ENCODE data around the gene MKS1.

Gene MKS1

GRCh38 chr17:58233543-58233942, 14.5 kb upstream of the MKS1 start:
- Histone ChIP-seq H3K9me3 (no peaks in the 10 kb centered on the region), H3K27me3 (ENCODE audit: low read depth) (peaks cover 43% of the 10 kb centered on the region)

DNA sequence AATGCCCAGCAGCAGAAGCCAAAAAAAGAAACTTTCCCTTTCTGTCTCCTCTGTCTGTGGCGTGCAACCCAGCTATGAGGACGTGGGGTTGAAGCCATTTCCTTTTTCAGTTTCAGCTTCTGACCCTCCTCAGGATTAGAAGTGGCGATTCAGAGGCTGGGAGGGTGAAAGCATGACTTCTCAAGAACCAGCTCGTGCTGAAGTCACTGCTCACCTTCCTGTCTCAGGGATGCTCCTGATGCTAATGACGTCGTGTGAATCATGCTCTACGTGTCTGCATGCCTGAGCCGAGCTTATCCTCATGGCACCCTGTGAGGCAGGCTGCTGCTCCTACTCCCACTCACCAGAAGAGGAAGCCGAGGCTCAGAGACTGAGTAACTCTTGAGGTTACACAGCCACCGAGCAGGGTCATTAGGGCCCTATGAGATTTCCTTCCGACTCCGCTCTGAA, 13.7 kb upstream of the MKS1 start:
- Histone ChIP-seq H3K4me3 (no peak overlapping the region), H3K4me1 (no peaks in the 10 kb centered on the region), H3K36me3 (replicated peaks) (no peaks in the 10 kb centered on the region), H3K9me3 (no peaks in the 10 kb centered on the region), H3K27me3 (ENCODE audit: low read depth) (peaks cover 40% of the 10 kb centered on the region)
- in situ Hi-C loops (cut with MboI; ENCODE audit: low sequenced_read_pairs) = no loop called here
- no peak for DNase-seq (ENCODE audit: low spot score in 2 of 2)

More at GRCh38 chr17:58233543-58233942, 14.5 kb upstream of the MKS1 start:
- no peaks in the 10 kb centered on the region for H3K4me1 ChIP-seq
- no peaks in the 10 kb centered on the region for H3K36me3 ChIP-seq (replicated peaks)
- in situ Hi-C loops (cut with MboI; ENCODE audit: low sequenced_read_pairs) = no loop called here
- no peak for DNase-seq (ENCODE audit: low spot score in 2 of 2)
- no peak overlapping the region for H3K4me3 ChIP-seq

GRCh38 chr17:58231641-58232040, 12.6 kb upstream of the MKS1 start:
- Histone ChIP-seq H3K27me3 (ENCODE audit: low read depth) (peaks cover 32% of the 10 kb centered on the region), H3K36me3 (replicated peaks) (no peaks in the 10 kb centered on the region), H3K4me1 (no peaks in the 10 kb centered on the region), H3K4me3 (no peak overlapping the region), H3K9me3 (no peaks in the 10 kb centered on the region)
- DNase-seq (ENCODE audit: low spot score in 2 of 2) = no peak
- in situ Hi-C loops (cut with MboI; ENCODE audit: low sequenced_read_pairs) = no loop called here

DNA sequence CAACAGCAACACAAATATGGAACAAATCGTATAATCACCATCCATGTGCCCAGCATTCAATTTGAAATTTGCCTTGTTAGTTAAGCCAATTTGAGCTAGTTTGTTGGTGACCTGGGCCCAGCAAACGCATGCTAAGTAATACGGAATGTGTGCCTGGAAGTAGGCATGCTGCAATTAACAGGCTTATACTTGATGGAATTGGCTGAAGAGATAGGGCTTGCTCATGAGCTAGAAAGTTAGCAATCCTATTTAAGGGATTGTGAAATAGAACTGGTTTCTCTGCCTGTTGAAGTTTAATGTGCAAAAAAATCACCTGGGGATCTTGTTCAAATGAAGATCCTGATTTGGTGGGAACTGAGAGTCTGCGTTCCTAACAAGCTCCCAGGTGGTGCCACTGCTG, 10.8 kb upstream of the MKS1 start:
- no peaks in the 10 kb centered on the region for H3K9me3 ChIP-seq
- H3K4me1 ChIP-seq = no peaks in the 10 kb centered on the region
- no peaks in the 10 kb centered on the region for H3K36me3 ChIP-seq (replicated peaks)
- no peak for DNase-seq (ENCODE audit: low spot score in 2 of 2)
- H3K4me3 ChIP-seq = no peak overlapping the region
- peaks cover 20% of the 10 kb centered on the region for H3K27me3 ChIP-seq (ENCODE audit: low read depth)
- in situ Hi-C loops (cut with MboI; ENCODE audit: low sequenced_read_pairs) = no loop called here

DNA sequence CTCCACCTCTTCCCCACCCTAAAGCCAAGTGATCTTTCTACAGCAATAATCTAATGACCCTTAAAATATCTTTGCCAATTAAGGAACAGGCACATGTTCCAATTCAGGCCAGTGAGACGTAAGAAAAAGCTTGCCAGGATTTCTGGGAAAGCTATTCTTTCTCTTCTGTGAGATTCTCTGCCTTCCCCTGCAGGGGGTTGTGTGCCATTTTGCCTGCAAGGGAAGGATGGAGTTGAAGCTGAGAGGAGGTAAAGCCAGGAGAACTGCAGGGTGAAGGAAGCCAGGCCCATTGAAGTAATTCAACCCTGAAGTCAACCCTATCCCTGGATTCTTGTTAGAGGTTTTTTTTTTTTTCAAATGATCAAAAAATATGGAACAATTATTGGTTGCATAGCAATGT, 10.3 kb upstream of the MKS1 start:
- DNase-seq (ENCODE audit: low spot score in 2 of 2) = no peak
- Histone ChIP-seq H3K27me3 (ENCODE audit: low read depth) (peaks cover 15% of the 10 kb centered on the region), H3K9me3 (no peaks in the 10 kb centered on the region), H3K4me1 (no peaks in the 10 kb centered on the region), H3K4me3 (no peak overlapping the region), H3K36me3 (replicated peaks) (no peaks in the 10 kb centered on the region)
- in situ Hi-C loops (cut with MboI; ENCODE audit: low sequenced_read_pairs) = no loop called here

- Histone ChIP-seq H3K4me3 (no peak overlapping the region), H3K4me1 (no peaks in the 10 kb centered on the region; the same call in 1 of the 2 replicates), H3K27me3 (ENCODE audit: low read depth) (peaks cover 11% of the 10 kb centered on the region), H3K9me3 (no peaks in the 10 kb centered on the region), H3K36me3 (replicated peaks) (no peaks in the 10 kb centered on the region)
- in situ Hi-C loops (cut with MboI; ENCODE audit: low sequenced_read_pairs) = no loop called here
- no peak for DNase-seq (ENCODE audit: low spot score in 2 of 2)
Measured at GRCh38 chr17:58228679-58229078, 9.6 kb upstream of the MKS1 start.

DNA sequence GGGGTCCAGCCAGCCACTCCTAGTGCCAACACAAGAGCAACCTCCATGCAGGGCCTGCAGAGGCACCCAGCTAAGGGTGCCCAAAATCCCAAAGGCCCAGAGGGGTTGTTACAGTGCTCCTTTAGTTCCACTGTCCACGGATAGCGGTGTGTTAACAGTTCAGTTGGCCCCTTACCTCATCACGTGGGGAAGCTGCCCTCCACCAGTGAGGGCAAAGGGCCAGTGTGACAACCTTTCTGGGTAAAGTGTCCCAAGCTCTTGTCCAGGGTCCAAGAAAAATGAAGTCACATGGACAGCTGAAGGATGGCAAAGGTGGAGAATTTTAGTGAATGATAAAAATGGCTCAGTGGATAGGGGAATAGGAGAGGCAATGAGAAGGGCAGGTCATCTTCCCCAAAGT, 8.7 kb upstream of the MKS1 start:
- H3K4me3 ChIP-seq = no peak overlapping the region
- H3K4me1 ChIP-seq = no peaks in the 10 kb centered on the region; the same call in 1 of the 2 replicates
- in situ Hi-C loops (cut with MboI; ENCODE audit: low sequenced_read_pairs) = no loop called here
- H3K27me3 ChIP-seq (ENCODE audit: low read depth) = peaks cover 3% of the 10 kb centered on the region
- DNase-seq (ENCODE audit: low spot score in 2 of 2) = no peak
- H3K9me3 ChIP-seq = no peaks in the 10 kb centered on the region
- H3K36me3 ChIP-seq (replicated peaks) = no peaks in the 10 kb centered on the region

- Histone ChIP-seq H3K9me3 (no peaks in the 10 kb centered on the region), H3K27me3 (ENCODE audit: low read depth) (no peaks in the 10 kb centered on the region; the same call in 1 of the 2 replicates), H3K4me3 (no peak overlapping the region), H3K4me1 (peaks cover 4% of the 10 kb centered on the region), H3K36me3 (replicated peaks) (no peaks in the 10 kb centered on the region)
- in situ Hi-C loops (cut with MboI; ENCODE audit: low sequenced_read_pairs) = no loop called here
- DNase-seq (ENCODE audit: low spot score in 2 of 2) = no peak
Measured at GRCh38 chr17:58224315-58224714, 5.3 kb upstream of the MKS1 start.

DNA sequence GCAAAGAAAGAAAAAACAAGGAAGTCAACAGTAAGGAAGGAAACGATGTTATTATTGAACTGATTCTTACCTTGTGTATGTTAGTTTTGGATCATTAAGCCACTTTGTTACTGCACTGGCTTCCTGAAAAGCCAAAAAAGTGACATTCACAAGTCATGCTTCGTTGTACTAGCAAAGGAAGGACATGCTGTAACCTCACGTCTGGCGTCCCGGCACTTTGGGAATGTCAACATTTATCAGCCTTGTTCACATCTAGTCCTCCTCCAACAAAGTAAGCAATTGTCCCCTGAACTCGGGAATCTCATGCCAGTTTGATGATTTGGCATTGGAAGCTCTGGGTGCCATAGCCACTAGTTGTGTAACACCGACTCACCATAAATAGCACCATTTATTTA, 731 bp upstream of the MKS1 start:
- DNase-seq (ENCODE audit: low spot score in 2 of 2) = no peak
- H3K36me3 ChIP-seq (replicated peaks) = peaks cover 6% of the 10 kb centered on the region; the same call in 1 of the 2 replicates
- H3K9me3 ChIP-seq = no peaks in the 10 kb centered on the region
- in situ Hi-C loops (cut with MboI; ENCODE audit: low sequenced_read_pairs) = no loop called here
- peaks cover 4% of the 10 kb centered on the region for H3K4me1 ChIP-seq
- no peak overlapping the region; the same call in 1 of the 2 replicates for H3K4me3 ChIP-seq
- H3K27me3 ChIP-seq (ENCODE audit: low read depth) = no peaks in the 10 kb centered on the region; the same call in 1 of the 2 replicates

- Histone ChIP-seq H3K27me3 (ENCODE audit: low read depth) (no peaks in the 10 kb centered on the region), H3K36me3 (replicated peaks) (peaks cover 9% of the 10 kb centered on the region), H3K4me3 (no peak overlapping the region), H3K4me1 (peaks cover 4% of the 10 kb centered on the region), H3K9me3 (no peaks in the 10 kb centered on the region)
- no peak for DNase-seq (ENCODE audit: low spot score in 2 of 2)
- in situ Hi-C loops (cut with MboI; ENCODE audit: low sequenced_read_pairs) = no loop called here
Measured at GRCh38 chr17:58217766-58218165, 1.3 kb downstream of the MKS1 start.

- in situ Hi-C loops (cut with MboI; ENCODE audit: low sequenced_read_pairs) = no loop called here
- Histone ChIP-seq H3K4me1 (peaks cover 4% of the 10 kb centered on the region), H3K9me3 (no peaks in the 10 kb centered on the region), H3K4me3 (no peak overlapping the region), H3K36me3 (replicated peaks) (peaks cover 15% of the 10 kb centered on the region), H3K27me3 (ENCODE audit: low read depth) (no peaks in the 10 kb centered on the region)
- no peak for DNase-seq (ENCODE audit: low spot score in 2 of 2)
Measured at GRCh38 chr17:58215685-58216084, 3.4 kb downstream of the MKS1 start.

GRCh38 chr17:58210922-58211321, 8.1 kb downstream of the MKS1 start:
- H3K36me3 ChIP-seq (replicated peaks) = peaks cover 12% of the 10 kb centered on the region
- no peaks in the 10 kb centered on the region for H3K27me3 ChIP-seq (ENCODE audit: low read depth)
- no peak for DNase-seq (ENCODE audit: low spot score in 2 of 2)
- in situ Hi-C loops (cut with MboI; ENCODE audit: low sequenced_read_pairs) = no loop called here
- no peaks in the 10 kb centered on the region for H3K9me3 ChIP-seq
- H3K4me1 ChIP-seq = no peaks in the 10 kb centered on the region
- H3K4me3 ChIP-seq = no peak overlapping the region

GRCh38 chr17:58208344-58208743, 10.7 kb downstream of the MKS1 start:
- H3K9me3 ChIP-seq = no peaks in the 10 kb centered on the region
- H3K36me3 ChIP-seq (replicated peaks) = peaks cover 9% of the 10 kb centered on the region
- DNase-seq (ENCODE audit: low spot score in 2 of 2) = no peak
- H3K27me3 ChIP-seq (ENCODE audit: low read depth) = no peaks in the 10 kb centered on the region
- in situ Hi-C loops (cut with MboI; ENCODE audit: low sequenced_read_pairs) = no loop called here
- H3K4me3 ChIP-seq = no peak overlapping the region
- no peaks in the 10 kb centered on the region for H3K4me1 ChIP-seq

- H3K4me1 ChIP-seq = no peaks in the 10 kb centered on the region
- peaks cover 3% of the 10 kb centered on the region for H3K36me3 ChIP-seq (replicated peaks)
- no peak for DNase-seq (ENCODE audit: low spot score in 2 of 2)
- no peaks in the 10 kb centered on the region for H3K27me3 ChIP-seq (ENCODE audit: low read depth)
- no peaks in the 10 kb centered on the region for H3K9me3 ChIP-seq
- in situ Hi-C loops (cut with MboI; ENCODE audit: low sequenced_read_pairs) = no loop called here
- no peak overlapping the region for H3K4me3 ChIP-seq
Measured at GRCh38 chr17:58207451-58207850, 11.6 kb downstream of the MKS1 start.

- in situ Hi-C loops (cut with MboI; ENCODE audit: low sequenced_read_pairs) = no loop called here
- no peaks in the 10 kb centered on the region for H3K9me3 ChIP-seq
Measured at GRCh38 chr17:58205936-58206335, 13.1 kb downstream of the MKS1 start.

More at GRCh38 chr17:58205936-58206335, 13.1 kb downstream of the MKS1 start:
- no peaks in the 10 kb centered on the region for H3K36me3 ChIP-seq (replicated peaks)
- H3K4me3 ChIP-seq = no peak overlapping the region
- H3K27me3 ChIP-seq (ENCODE audit: low read depth) = no peaks in the 10 kb centered on the region
- H3K4me1 ChIP-seq = no peaks in the 10 kb centered on the region
- DNase-seq (ENCODE audit: low spot score in 2 of 2) = no peak

All from HAP-1 (cell line).